SKM-1 (cell line): ENCODE results near the gene GNAQ.
"Not testable (repeated sequence)": the region's sequence is repeated elsewhere in the genome, so short reads cannot be mapped to it uniquely, and the experiment has no call there.

Experiments used
- DNase-seq: peaks from one replicate; lab custom pipeline; 2025; ENCODE audit not compliant: unreplicated experiment; lab: John Stamatoyannopoulos, UW

GNAQ gene

DNA sequence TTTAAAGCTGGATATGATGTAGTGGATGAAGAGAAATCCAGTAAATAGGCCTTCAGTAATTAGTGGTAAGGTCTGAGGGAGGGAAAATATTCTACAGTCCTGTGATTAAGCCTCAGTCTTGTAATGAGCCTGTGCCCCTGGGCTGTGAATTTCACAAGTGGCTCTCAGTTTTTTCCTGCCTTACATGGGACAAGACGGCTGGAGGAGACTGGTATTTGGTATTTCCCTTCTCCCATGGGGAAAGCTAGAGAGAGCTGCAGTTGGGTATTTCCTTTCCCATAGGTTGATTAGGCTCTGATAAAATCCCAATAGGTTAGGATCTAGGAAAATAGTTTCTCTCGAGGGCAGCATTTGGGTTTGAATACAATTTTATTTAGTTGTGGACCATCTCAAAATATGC is 321.3 kb downstream of the GNAQ start:
- no peak for DNase-seq

DNA sequence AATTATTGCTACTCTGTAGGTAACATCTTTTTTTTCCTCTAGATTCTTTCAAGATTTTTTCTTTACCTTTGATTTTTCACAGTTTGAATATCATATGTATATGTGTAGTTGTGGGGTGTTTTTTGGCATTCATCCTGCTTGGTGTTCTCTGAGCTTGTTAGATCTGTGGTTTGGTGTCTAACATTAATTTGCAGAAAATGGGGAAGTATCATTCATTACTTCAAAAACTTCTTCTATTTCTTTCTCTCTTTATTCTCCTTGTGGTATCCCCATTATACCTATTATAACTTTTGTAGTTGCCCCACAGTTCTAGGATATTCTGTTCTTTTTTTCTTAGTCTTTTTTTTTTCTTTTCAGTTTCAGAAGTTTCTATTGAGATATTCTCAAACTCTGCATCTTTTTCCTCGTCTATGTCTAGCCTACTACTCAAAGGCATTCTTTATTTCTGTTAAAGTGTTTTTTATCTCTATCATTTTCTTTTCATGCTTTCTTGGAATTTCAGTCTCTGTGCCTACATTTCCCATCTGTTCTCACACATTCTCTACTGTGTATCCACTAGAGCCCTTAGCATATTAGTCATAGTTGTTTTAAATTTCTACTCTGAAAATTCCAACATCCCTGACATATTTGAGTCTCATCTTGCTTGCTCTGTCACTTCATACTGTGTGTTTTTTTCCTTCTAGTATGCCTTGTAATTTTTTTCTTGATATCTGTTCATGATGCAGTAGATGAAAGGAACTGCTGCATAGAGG is 323.4 kb downstream of the GNAQ start:
- DNase-seq = no peak

DNA sequence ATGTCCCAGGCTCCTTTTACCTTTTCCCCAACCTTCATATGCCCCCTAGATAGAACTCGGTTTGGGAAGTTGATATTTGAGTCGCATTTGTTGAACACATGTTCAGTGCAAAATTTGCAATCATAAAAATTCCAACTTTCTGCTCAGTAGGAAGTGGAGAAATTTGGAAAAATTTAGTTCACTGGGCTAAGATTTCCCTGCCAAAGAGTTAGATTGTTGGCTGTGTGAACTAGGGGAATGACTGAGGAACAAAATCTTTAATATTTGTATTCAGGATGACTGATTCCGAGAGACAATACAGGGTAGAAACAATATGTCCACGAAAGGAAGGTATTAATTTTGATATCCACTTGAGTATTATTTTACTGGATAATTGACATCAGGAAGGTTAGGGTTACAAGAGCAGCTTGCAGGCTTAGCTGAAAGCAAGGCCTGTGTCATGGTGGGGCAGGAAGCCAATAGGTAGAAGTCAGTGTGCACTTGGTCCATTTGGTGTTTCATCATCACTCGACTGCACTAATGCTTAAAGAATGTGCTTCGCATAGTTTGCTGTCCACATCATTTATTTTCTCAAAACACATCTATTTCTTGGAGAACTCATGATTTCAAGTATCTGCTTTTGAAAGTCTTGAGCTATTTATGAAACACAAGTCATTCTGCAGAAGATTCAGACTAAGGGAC is 324.1 kb downstream of the GNAQ start:
- no peak for DNase-seq

GRCh38 chr9:77705636-77706035 is 326.0 kb downstream of the GNAQ start:
- no peak for DNase-seq

DNA sequence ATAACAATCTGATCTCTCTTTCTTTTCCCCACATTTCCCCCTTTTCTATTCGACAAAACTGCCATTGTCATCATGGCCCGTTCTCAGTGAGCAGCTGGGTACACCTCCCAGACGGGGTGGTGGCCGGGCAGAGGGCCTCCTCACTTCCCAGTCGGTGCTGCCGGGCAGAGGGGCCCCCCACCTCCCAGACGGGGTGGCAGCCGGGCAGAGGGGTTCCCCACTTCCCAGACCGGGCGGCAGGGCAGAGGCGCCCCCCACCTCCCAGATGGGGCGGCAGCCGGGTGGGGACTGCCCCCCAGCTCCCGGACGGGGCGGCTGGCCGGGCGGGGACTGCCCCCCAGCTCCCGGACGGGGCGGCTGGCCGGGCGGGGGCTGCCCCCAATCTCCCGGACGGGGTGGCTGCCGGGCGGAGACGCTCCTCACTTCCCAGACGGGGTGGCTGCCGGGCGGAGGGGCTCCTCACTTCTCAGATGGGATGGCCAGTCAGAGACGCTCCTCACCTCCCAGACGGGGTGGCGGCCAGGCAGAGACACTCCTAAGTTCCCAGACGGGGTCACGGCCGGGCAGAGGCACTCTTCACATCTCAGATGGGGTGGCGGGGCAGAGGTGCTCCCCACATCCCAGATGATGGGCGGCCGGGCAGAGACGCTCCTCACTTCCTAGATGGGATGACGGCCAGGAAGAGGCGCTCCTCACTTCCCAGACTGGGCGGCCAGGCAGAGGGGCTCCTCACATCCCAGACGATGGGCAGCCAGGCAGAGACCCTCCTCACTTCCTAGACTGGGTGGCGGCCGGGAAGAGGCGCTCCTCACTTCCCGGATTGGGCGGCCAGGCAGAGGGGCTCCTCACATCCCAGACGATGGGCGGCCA is 328.9 kb downstream of the GNAQ start:
- not testable (repeated sequence) for DNase-seq

- DNase-seq = no peak
Measured at GRCh38 chr9:77697238-77697984, 334.2 kb downstream of the GNAQ start.

GRCh38 chr9:77690723-77691122 is 340.9 kb downstream of the GNAQ start:
- not testable (repeated sequence) for DNase-seq

GRCh38 chr9:77690119-77690518 is 341.5 kb downstream of the GNAQ start:
- not testable (repeated sequence) for DNase-seq

- DNase-seq = not testable (repeated sequence)
Measured at GRCh38 chr9:77687737-77688136, 343.9 kb downstream of the GNAQ start.

DNA sequence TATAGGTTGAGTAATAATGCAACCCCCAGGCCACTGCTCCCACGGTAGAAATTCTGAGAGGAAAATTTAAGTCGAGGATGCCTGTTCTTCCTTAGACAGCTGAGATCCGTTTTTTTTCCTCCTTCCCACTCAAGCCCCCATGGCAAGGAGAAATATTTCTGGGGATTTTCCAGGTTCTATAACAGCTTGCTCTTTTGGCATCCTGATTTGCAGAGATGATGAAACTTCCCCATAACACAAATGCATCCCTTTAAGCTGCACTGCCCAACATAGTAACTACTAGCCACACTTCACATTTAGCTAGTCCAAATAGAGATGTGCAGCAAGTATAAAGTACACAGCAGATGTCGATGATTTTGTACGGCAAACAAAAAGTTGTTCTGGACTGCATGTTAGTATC is 351.0 kb downstream of the GNAQ start:
- DNase-seq = no peak

DNA sequence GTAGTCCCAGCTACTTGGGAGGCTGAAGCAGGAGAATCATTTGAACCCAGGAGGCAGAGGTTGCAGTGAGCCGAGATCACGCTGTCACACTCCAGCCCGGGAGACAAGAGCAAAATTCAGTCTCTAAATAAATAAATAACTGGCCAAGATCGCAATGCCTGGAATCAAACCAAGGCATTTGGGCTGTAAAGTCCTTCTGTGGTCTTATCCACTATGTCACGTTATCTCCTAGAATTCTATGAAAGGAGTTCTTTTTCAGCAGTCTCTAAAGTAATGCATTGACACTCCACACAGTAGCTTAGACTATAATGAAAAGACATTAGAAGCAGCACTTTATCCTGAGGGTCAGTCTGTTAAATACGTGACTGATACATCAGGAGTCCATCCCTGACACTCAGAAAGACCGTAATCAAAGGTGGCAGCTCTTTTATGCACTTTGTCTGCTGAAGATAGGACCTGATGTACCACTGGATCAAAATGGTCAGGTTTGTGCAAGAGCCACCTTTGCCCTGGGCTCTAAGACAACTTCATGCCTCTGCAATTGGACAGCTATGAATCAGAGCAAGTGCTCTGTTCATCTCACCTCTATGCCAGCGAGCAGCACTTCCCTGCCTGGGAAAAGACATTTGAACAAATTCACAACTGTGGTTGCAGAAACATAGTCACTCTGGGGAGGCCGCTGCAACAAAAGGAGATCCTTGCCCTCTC is 351.8 kb downstream of the GNAQ start:
- no peak for DNase-seq

DNA sequence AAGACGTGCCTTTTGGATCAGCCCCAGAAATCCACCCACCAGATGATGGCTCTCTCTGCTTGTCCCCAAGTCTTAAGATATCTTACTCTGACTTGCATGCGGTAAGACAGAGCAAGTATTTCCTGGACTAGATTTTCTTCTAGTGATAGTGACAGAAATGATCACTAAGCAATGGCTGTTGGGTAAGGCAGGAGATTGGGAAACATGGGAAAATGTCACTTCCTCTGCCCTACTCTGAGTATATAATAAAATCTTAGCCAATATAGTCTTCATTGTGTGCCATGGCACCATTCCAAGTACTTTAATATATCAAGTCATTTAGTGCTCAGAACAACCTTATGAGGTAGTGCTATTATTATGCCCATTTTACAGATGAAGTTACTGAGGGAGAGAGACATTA is 352.5 kb downstream of the GNAQ start:
- no peak for DNase-seq

GRCh38 chr9:77677957-77678535 is 353.6 kb downstream of the GNAQ start:
- no peak for DNase-seq

DNA sequence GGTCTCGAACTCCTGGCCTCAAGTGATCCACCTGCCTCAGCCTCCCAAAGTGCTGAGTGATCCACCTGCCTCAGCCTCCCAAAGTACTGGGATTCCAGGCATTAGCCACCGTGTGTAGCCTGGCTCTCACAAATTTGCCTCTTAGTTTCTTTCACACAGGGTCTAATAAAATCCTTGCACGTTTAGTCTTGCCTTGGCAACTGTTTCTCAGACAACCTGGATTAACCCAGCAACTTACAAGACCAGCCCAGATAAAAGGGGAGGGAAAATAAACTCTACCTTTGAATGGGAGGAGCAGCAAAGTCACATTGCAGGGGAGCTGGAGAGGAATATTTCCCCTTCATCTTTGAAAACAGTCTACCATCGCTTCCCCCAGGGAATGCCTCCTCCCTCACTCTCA is 354.2 kb downstream of the GNAQ start:
- DNase-seq = no peak

DNA sequence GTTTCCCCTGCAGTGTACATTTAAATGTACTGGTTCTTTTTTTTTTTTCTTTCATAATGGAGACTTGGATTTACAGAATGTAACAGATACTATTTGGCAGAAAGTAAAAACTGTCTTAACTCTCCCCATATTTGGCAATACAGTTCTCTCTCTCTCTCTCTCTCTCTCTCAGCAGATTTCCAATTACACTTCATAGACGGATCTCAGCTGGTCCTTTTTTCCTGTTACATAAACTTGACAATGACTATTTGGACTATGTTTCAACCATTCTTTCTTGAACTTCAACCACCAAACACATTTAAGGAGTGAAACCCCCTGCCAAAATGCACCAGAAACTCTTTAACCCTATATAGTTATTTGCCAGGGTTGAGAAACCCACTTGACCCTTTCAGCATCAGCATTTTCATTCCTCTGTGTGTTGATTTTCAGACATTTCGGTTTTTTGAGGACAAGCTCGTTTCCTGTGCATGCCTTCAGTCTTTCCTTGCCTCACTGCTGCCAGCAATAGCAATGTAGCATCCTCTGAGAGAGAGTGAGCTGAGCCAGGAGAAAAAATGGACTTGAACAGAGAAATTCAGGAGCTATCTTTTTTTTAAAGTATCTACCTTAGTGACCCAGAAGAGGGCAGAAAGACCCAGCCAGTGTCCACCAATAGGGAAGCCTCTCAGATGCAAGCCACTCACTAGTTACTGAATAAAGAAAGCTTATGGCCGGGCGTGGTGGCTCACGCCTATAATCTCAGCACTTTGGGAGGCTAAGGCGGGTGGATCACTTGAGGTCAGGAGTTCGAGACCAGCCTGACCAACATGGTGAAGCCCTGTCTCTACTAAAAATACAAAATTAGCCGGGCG is 357.4 kb downstream of the GNAQ start:
- DNase-seq = no peak

GRCh38 chr9:77672183-77672582 is 359.4 kb downstream of the GNAQ start:
- DNase-seq = no peak

DNA sequence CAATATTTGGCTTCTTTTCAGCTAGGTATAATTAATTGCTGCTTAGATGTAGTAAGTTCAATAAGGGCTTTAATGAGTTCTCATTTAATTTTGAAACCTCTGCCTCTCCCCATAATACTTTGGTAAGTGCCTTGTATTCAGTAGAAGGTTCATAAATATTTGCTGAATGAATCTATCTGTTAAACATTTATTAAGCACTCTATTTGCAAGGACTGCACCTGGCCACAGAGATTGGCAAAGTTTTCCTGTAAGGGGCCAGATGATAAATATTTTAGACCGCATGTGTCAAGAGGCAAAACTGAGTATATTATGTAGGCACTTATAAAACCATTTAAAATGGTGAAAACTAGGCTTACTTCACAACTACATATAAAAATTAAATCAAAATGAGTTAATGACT is 364.5 kb downstream of the GNAQ start:
- no peak for DNase-seq
